ENCODE measurements around the gene USP3. TPM values are rescaled to one million over a fixed set of nuclear protein-coding genes. Genes with fewer than 3 reads are reported as not detected.

The USP3 gene
- total and polyA plus RNA-seq, 4 donors, result 8.5 to 25.4 (median 14.8) TPM

GRCh38 chr15:63457379-63457778 is 47.0 kb upstream of the USP3 start (continued):
- TF ChIP-seq JUND (IDR thresholded peaks at IDR 0.05) (no peak), FOXA1 (IDR thresholded peaks at IDR 0.05) (no peak), YY1 (IDR thresholded peaks at IDR 0.05) (no peak)
- TF ChIP-seq, protein P1, sequence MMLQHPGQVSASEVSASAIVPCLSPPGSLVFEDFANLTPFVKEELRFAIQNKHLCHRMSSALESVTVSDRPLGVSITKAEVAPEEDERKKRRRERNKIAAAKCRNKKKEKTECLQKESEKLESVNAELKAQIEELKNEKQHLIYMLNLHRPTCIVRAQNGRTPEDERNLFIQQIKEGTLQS (IDR thresholded peaks at IDR 0.05), result no peak

GRCh38 chr15:63458026-63458425 is 46.4 kb upstream of the USP3 start:
- H3K27ac ChIP-seq (ENCODE audit: low read depth in 1 of 2, low read length in 2 of 2), result no peak overlapping the region
- TF ChIP-seq RAD21 (IDR thresholded peaks at IDR 0.05) (no peak), GABPA (IDR thresholded peaks at IDR 0.05 in 1 of 2, conservative IDR thresholded peaks at IDR 0.05 in 1 of 2) (no peak), TAF1 (conservative IDR thresholded peaks at IDR 0.05) (no peak), FOXA2 (IDR thresholded peaks at IDR 0.05) (no peak), JUND (IDR thresholded peaks at IDR 0.05) (no peak)
- TF ChIP-seq, protein P2, sequence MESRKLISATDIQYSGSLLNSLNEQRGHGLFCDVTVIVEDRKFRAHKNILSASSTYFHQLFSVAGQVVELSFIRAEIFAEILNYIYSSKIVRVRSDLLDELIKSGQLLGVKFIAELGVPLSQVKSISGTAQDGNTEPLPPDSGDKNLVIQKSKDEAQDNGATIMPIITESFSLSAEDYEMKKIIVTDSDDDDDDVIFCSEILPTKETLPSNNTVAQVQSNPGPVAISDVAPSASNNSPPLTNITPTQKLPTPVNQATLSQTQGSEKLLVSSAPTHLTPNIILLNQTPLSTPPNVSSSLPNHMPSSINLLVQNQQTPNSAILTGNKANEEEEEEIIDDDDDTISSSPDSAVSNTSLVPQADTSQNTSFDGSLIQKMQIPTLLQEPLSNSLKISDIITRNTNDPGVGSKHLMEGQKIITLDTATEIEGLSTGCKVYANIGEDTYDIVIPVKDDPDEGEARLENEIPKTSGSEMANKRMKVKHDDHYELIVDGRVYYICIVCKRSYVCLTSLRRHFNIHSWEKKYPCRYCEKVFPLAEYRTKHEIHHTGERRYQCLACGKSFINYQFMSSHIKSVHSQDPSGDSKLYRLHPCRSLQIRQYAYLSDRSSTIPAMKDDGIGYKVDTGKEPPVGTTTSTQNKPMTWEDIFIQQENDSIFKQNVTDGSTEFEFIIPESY (IDR thresholded peaks at IDR 0.05), result no peak
- H3K27me3 ChIP-seq (ENCODE audit: control insufficient read depth in 4 of 4, insufficient read depth in 4 of 4, low read length in 3 of 4), result no peaks in the 10 kb centered on the region
- DNase-seq (ENCODE audit: low spot score), result no peak
- peaks cover 0 to 6% (median 0%) of the 10 kb centered on the region in 4 donors for H3K4me1 ChIP-seq (ENCODE audit: control insufficient read depth in 4 of 4, insufficient read depth in 4 of 4, low read length in 3 of 4)
- no peak overlapping the region for H3K9ac ChIP-seq (ENCODE audit: low read depth in 1 of 2, low read length in 2 of 2)
- WGBS, result 85% methylated on average over 5 of the region's 5 CpGs
- no peaks in the 10 kb centered on the region for H3K9me3 ChIP-seq (ENCODE audit: control insufficient read depth in 4 of 4, low read length in 3 of 4)
- H3K4me3 ChIP-seq (ENCODE audit: low read depth in 1 of 3, low read length in 3 of 3), result no peak overlapping the region
- H3K36me3 ChIP-seq (ENCODE audit: control insufficient read depth in 4 of 4, insufficient read depth in 3 of 4, low read depth in 1 of 4, low read length in 3 of 4), result no peaks in the 10 kb centered on the region

DNA sequence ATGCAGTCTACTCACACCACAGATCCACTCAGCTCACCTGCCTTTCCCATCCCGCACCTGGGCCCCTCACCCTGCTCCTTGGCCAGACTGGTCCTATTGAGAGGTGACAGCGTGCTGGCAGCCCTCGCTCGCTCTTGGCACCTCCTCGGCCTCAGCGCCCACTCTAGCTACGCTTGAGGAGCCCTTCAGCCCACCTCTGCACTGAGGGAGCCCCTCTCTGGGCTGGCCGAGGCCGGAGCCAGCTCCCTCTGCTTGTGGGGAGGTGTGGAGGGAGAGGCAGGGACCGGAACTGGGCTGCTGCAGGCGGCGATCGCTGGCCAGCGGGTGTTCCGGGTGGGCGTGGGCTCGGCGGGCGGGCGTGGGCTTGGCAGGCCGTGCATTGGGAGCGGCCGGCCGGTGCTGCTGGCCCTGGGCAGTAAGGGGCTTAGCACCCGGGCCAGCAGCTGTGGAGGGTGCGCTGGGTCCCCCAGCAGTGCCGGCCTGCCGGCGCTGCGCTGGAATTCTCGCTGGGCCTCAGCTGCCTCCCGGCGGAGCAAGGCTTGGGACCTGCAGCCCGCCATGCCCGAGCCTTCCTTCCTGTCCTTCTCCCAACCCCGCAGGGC is 45.5 kb upstream of the USP3 start:
- no peaks in the 10 kb centered on the region for H3K9me3 ChIP-seq (ENCODE audit: control insufficient read depth in 4 of 4, low read length in 3 of 4)
- no peak overlapping the region for H3K4me3 ChIP-seq (ENCODE audit: low read depth in 1 of 3, low read length in 3 of 3)
- TF ChIP-seq NR2F2 (IDR thresholded peaks at IDR 0.05) (no peak), TAF1 (conservative IDR thresholded peaks at IDR 0.05) (no peak), EGR1 (IDR thresholded peaks at IDR 0.05; ENCODE audit: low read depth in 2 of 2) (no peak), RXRA (IDR thresholded peaks at IDR 0.05) (no peak), HNF4G (IDR thresholded peaks at IDR 0.05) (no peak), JUND (IDR thresholded peaks at IDR 0.05) (no peak), GABPA (IDR thresholded peaks at IDR 0.05 in 1 of 2, conservative IDR thresholded peaks at IDR 0.05 in 1 of 2) (no peak), RAD21 (IDR thresholded peaks at IDR 0.05) (no peak), FOXA1 (IDR thresholded peaks at IDR 0.05) (no peak), YY1 (IDR thresholded peaks at IDR 0.05) (no peak)
- TF ChIP-seq, protein P3, sequence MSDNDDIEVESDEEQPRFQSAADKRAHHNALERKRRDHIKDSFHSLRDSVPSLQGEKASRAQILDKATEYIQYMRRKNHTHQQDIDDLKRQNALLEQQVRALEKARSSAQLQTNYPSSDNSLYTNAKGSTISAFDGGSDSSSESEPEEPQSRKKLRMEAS (IDR thresholded peaks at IDR 0.05), result no peak
- no peak overlapping the region for H3K9ac ChIP-seq (ENCODE audit: low read depth in 1 of 2, low read length in 2 of 2)
- 92% methylated on average over 36 of the region's 36 CpGs for WGBS
- no peak overlapping the region for H3K27ac ChIP-seq (ENCODE audit: low read depth in 1 of 2, low read length in 2 of 2)
- no peaks in the 10 kb centered on the region for H3K27me3 ChIP-seq (ENCODE audit: control insufficient read depth in 4 of 4, insufficient read depth in 4 of 4, low read length in 3 of 4)
- peaks cover 0 to 6% (median 0%) of the 10 kb centered on the region in 4 donors for H3K4me1 ChIP-seq (ENCODE audit: control insufficient read depth in 4 of 4, insufficient read depth in 4 of 4, low read length in 3 of 4)
- DNase-seq (ENCODE audit: low spot score), result no peak
- H3K36me3 ChIP-seq (ENCODE audit: control insufficient read depth in 4 of 4, insufficient read depth in 3 of 4, low read depth in 1 of 4, low read length in 3 of 4), result no peaks in the 10 kb centered on the region

All from liver (tissue), 9 donors.